Activated T-cell treated with anti-CD3 and anti-CD28 coated beads for 4 hours (primary cell): ENCODE data around the gene SCRN2.

Experiments used
- DNase-seq: peaks from one replicate; pipeline ENCODE4 v3.0.0-alpha.2; 2020

The SCRN2 gene

DNA sequence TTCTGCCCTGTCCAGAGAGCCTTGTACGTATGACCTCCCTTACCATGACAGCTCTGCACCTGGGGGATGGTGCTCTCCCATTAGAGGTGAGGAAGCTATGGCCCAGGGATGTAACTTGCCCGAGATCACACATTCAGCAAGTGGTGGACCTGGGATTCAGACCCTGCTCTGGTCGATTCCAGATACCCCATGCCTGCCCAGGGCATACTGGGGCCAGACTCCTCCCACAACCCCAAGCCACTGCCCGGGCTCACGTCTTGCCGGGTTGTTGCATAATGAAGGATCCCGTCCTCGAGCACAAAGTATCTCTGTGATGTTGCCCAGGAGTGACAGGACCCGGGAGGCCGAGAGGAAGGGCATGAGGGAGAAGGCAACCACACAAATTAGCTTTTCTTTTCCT is 21.6 kb downstream of the SCRN2 start:
- no peak for DNase-seq

DNA sequence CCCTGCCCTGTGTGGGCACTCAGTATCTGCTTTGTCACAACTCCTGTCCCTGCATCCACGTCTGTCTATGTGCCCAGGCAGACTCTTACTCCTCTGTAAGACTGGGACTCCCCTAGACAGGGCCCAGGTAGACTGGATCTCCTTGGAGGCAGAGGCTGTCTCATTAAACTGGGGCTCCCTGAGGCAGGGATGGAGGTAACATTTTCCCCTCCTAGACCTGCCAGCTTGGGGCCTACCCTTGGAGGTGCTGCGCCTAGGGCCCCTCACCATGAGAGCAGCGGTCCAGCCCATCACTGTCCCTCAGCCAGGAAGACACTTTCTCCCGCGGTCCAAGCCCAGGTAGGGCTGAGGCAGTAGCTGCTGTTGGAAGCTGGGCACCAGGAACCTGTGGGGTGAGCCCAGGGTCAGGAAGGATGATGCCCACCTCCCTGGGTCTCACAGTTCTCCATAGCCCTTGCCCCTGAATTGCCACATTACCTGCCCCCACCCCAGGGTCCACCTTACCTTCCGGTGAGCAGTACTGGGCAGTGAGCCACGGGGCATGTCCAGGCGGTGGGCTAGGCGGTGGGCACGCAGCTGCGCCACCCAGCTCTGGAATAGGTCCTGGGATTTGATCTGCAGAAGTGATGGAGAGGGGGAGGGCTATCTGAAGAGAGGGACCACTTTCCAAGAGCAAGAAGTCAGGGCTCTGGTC is 22.9 kb downstream of the SCRN2 start:
- DNase-seq = no peak

DNA sequence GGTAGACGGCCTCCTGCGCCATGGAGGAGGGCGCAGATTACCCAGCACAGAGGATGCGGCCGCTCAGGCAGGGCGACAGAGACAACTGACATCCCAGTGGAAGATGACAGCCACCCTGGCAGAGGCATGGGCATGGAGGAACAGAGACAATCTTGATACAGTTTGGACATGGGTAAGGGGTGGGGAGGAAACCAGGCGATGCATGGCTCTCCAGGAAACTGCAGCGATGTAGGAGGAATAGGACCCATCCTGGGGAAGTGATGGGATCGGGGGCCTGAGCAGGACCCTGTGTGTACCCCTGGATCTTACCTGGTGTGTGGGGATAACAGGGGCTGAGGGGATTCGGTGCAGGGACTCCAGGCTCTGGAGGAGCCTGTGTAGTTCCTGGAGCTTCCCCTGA is 24.1 kb downstream of the SCRN2 start:
- DNase-seq = no peak

DNA sequence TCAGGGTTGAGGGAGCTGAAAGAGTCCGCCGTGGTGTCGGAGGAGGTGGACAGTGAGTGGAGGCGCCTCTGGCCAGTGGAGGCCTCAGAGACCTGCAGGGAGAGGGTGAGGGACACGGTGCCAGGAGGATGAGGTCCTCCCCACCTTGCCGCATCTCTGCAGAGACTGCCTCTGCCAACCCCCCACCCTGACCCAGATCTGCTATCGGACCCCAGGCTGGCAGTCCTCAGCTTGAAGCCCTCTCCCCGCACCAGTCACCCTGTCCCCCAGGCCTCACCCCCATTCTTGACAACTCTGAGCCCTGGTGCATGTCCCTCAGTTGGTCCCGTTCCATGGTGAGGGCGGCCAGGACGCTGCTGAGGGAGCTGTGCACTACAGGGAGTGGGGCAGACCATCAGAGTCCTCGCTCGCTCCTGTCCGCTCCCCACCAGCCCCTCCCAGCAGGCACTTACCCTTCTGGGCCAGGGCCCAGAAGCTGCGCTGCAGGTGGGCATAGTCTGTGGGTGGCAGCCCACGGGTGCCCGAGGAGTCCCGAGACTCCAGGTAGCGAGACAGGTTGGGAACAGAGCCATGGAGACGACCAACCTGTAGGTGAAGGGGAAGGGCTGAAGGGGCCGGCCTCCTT is 24.9 kb downstream of the SCRN2 start:
- no peak for DNase-seq

DNA sequence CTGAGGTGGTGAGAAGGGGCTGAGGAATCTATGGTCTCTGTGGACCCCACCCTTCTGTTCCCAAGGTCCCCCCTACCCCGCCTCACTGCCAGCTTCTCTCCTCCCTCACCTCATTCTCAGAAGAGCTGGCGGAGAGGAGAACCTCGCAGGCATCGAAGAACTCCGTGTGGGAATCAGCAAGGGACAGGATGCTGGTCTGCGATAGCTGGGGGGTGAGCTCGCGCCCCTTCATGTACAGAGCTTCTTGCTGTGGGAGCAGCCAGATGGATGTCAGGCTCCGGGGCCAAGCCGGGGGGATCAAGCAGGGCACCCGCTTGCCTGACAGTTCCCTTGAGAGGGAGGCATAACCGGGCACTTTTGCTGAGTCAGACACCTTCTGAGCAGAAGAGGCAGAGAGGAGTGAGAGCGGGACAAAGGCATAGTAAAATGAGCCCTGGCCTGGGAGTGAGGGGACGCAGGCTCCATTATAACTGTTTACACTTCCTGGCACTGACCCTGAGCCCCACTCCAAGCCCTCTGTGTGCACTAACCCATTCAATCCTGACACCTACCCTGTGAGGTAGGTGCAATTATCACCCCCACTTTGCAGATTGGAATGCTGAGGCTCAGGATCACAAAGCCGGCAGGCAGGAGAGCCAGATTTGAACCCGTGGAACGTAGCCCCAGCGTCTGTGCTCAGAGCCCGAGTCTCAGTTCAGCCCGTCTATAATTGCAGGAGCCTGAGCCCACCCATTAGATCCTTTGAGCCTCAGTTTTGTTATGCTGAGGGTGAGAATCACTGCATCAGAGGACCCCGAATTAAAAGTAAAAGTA is 25.8 kb downstream of the SCRN2 start:
- no peak for DNase-seq

DNA sequence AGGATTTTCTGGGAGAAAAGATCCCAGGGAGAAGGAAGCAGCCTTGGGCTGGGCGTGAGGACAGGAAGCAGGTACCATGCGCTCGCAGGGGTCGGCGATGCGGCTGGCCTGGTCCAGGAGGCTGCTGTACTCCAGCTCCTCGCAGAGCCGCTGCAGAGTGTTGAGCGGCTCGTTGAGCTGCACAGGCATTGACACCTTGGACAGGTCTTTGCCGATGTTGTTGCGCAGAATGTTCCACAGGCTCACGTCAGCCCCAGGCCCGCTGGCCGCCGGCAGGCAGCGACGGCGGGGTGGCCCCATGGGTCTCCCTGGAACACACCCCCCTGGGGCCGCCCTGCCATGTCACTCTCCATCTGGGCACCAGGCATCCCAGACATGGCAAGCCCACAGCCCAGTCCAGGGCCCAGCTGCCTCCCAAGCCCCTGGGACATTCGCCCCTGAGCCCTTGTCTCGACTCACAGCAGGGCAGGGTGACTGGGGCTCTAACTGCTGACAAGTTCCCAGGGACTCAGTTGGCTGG is 27.5 kb downstream of the SCRN2 start:
- no peak for DNase-seq

DNA sequence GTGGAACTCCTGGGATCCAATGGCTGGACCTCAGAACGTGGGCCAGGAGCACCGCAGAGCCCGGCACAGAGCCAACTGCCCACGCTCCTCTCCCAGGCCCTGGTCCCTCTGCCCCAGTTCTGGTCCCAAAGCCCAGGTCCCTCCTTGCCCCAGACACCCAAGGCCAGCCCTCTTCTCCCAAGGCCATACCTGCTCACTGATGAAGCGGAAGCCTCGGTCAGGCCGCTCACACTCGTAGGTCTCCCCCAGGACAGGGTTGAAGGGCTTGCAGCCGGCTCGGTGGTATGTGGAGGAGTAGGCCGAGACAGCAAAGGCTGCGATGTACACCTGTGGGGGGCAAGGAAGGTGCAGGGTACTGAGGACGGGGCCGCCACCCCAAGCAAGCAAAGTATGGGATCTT is 28.0 kb downstream of the SCRN2 start:
- no peak for DNase-seq

DNA sequence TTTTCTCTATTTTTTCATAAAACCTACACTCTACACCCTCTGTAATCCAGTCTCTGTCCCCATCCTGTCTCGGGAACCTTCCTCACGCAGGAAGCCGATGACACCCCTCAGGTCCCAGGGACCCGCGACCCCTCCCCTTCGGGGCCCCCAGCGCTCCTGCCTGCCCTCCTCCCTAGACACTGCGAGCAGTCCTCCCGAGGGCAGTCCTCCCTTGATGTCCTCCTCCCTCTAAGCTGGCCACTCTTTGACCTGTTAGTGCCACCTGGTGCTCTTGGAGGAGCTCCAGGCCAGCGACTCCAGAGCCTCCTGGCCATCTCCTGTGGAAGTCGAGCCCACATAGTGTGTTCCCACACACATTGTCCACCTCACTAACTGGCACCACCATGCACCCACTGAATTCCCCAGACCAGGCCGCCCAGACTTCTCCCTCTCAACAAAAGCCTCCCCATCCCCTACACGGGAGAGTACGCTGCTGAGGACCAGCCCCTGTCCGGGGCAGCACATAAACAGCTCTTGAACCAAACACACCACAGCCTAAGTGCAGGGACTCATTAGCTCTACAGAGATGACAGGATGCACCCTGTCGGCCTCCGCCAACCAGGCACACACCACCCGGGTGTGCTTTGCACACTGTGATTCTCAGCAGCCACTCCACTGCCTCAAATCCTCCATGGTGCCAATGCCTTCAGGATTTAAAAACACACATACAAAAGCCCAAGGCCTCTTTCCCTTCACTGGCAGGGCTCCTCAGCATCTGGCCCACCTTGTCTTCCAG is 28.7 kb downstream of the SCRN2 start:
- no peak for DNase-seq

DNA sequence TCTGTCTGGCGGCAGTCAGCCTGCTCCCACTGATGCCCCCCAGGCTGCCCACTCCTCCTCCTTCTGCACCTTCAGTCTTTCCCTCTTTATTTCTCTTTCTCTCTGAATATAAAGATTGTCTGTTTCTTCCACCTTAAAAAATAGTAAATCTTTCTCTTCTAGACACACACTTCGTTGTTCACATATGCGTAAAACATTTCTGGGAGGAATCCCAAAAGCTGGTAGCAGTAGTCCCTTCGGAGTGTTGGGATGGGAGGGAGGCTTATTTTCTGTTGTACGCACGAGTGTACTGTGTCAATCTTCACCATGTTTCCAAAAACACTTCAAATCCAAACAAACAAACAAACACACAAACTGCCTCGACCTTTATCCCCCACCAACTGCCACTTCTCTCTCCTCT is 29.4 kb downstream of the SCRN2 start:
- no peak for DNase-seq

DNA sequence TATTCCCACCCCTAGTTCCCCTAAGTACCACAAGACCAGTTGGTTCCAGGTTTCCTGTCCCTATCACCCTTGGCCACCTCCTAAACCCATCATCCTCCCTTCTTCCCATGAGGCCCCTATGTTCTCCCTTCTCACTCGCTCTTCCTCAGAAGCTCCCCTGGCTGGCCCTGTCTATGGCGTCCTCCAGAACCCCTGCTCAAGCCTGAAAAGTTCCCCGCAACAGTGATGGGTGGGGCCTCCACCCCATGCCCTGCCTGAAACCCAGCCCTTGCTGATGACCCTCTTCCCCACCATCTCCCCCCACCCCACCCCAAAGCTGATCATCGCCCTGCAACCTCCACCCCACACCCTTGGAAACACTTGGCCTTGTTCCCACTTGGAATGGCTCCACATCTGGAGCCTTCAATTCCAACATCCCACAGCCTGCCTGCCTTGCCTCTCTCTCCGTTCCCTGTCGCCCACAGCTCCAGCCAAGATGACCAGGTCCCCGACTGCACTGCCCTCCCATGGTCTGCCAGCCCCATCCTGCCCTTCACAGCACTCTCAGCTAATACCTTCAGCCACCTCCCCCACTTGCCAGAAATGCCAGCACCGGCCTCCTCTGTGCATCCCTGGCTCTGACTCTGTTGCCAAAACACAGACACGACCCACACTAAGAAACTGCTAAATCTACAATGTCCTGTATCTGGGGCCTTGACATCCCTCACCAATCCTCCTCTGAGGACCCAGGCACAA is 30.0 kb downstream of the SCRN2 start:
- no peak for DNase-seq

DNA sequence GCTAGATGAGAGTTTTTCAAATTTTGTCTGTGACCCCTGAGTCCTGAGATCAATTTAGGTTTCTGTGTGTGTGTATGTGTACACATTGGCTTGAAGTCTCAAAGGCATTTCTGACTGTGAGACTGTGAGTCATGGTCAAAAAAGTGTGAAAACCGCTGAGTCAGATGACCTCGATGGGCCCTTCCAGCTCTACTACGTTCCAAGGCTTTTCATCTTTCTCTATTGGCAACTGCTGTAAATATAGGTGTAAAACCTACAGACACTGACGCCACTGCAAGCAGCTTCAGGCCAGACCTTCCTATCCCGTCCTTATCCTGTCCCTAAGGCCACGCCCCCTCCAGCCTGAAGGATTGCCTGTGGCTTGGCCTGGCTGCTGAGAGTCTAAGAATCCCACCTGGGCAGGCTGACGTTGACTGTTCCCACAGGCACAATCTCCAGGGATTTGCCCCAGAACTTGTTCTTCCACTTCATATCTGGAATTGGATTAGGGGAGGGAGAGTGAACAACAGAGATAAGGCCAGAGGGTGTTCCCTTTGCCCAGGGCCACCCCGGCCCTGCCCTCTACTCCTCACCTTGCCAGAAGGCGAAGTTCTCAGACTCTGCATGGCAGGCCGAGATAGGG is 30.8 kb downstream of the SCRN2 start:
- no peak for DNase-seq

DNA sequence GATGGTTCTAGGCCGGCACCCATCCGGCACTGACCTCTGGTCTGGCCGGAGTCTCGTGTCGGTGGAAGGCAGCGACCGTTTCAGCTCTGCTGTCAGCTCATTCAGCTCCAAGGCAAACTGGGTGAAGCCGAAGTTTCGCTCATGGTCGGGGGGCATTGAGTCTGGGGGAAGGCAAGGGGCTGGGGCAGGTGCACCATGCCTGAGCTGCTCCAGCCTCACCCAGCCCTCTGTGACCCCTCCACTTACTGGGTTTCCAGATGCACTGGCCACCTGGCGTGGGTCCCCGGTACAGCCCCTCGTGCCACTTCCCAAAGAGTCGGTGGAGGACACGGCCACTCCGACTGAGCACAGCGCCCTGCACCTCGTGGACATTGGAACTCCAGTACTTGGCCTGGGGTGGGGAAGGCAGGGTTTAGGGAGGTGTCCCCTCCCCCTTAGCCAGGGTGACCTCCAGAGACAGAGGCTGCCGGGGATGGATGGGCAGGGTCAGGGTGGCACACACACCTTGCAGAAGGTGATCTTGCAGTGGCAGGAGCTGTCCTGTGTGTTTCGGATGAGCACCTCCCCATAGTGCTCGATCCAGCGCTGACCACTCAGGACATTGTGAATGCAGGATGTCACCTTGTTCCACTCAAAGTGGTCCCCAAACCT is 32.1 kb downstream of the SCRN2 start:
- no peak for DNase-seq

DNA sequence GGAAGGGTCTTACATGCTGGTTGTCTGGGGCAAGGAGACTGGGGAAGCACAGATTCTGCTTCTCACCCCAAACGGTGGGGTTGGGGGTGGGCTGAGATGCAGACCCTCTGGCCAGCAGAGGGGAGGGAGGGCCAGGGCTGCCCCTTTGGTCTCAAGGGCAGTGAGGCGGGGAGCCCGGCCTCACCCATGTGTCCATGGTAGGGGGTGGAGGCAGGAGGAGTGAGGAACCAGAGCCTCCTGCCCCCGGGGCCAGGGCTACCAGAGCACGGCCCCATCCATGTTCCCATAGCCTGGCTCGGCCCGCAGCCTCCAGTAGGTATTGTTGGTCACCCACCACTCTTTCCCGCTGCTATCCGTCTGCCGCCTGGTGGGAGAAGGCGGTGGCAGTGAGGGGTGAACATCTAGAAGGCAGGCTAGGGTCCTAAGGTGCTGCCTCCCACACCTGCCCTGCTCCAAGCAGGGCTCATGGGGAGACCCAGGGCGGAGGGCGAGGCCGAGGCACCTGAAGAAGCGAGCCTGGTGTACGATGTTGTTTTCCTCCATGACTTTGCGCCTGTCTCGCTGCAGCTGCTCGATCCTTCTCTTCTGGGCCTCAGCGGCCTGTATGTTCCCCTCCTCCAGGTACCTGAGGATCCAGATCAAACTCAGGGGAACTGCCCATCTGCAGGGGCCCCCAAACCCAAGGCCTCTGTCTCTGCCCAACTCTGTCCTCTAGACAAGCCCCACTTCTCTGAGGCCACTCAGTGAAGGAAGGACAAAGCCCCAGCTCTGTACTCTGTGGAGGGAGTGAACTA is 32.8 kb downstream of the SCRN2 start:
- no peak for DNase-seq

DNA sequence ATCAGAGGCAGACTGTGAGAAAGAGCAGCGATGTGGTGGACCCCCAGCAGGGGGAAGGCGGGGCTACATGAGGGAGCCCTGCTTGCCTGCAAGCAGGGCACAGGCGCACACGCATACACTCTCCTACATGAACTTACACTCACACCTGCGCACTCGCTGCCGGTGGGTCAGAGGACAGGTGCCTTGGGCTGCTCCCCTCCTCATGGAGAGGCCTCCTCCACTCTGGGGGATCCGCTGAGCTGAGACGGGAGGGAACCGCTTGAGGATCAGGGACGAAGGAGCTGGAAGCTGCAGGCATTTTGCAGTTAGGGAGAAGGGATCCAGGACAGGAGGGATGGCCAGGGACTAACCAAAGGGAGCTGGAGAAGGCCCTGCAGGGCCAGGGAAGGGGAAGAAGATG is 33.7 kb downstream of the SCRN2 start:
- DNase-seq = no peak

DNA sequence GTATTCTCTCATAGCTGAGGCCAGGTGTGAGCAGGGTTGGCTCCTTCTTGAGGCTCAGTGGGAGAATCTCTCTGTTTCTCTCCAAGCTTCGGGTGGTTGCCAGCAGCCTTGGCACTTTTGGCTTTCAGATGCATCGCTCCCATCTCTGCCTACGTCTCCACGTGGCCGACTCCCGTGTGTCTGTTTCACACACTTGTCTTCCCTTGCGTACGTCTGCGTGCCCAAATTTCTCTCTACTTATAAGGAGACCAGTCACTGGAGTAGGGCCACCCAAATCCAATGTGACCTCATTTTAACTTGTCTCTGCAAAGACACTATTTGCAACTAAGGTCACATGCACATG is 34.2 kb downstream of the SCRN2 start:
- no peak for DNase-seq

DNA sequence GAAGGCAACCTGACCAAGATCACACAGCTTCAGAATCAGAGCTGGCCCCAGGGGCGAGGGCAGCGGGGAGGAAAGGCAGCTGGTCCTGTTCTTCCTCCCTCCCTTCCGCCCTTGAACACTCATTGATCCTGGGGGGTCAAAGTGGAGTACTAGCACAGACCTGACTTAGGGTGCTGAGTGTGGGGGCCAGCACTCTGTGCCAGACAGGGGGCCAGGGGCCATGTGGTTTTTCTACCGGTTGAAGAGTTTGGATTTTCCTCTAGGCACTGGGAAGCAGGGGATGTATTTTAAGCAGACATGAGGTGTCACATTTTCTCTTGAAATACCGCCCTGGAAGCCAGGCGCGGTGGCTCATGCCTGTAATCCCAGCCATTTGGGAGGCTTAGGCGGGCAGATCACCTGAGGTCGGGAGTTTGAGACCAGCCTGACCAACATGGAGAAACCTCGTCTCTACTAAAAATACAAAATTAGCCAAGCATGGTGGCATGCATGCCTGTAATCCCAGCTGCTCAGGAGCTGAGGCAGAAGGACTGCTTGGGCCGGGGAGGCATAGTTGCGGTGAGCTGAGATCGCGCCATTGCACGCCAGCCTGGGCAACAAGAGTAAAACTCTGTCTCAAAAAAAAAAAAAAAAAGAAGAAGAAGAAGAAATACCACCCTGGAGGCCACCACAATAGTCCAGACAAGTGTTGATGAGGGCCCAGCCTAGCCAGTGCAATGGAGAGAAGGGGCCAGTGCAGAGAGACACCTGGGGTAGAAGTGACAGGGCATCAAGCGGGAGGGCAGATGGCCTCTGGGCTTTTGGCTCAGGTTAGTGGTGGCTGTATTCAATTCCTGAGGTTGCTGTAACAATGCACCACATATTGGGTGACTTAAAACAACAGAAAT is 34.8 kb downstream of the SCRN2 start:
- DNase-seq = no peak

DNA sequence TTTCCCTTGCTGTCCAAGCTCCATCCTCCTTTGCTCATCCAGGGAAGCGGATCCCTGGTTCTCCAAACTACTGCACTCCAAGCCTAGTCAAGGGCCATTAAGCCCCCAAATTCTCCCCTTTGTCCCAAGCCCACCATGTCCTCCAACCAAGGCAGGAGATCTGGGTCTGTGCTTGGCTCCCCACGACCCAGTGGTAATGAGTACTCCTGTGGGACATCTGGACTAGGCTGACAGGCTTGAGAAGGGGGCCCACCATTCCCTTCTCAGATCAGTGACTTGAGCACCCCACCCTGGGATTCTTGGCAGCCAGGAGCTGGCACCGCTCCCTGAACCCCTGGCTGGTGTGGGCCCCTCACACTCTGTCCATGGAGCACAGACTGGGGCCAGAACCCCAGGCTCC is 36.6 kb downstream of the SCRN2 start:
- no peak for DNase-seq

DNA sequence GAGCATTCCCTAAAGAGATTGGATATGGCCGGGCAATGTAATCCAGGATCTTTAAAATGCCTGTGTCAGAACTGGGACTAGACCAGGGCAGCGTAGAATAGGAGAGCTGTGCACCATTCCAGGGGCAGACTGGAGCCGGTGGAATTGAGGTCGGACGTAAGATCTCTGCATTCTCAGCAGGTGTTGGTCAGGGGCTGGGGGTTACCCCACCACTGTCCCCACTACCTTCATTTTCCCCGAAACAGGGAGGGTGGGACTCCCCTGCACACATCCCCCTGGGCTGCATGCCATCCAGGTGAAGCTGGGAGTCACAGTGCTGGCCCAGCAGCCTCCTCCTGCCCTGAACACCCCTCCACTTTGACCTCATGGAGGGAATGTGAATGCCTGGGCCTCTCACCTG is 37.3 kb downstream of the SCRN2 start:
- no peak for DNase-seq

DNA sequence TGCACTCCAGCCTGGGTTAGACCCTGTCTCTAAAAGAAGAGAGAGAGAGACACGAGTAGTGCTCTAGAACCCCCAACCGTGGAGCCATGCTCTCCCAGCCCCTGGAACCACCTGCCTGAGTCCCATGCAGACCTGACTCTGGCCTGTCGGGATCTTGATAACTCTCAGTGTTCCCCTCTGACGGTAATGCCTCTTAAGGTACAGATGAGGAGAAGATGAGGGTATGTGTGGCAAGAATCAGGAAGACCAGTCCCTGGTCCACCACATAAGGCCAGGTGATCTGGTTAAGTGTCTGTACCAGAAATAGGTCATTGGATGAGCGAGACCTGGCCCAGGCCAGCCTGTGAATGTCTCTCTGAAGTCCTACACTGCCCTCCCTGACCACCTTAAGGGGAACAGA is 37.9 kb downstream of the SCRN2 start:
- DNase-seq = no peak
